Stimulated activated CD8-positive, alpha-beta memory T cell treated with anti-CD3 and anti-CD28 coated beads, Interleukin-4, amount 100 ng/mL, for 1 hour (primary cell): Measurements from ENCODE around the gene ACTR1A.

Source experiments
- DNase-seq, 2 donors: peaks; one replicate each; pipeline ENCODE4 v3.0.0-alpha.2; 2020; ENCODE audit warnings: low read depth in 2 of 2, low spot score in 1 of 2

ACTR1A gene

GRCh38 chr10:102429468-102429867, 73.0 kb downstream of the ACTR1A start:
- DNase-seq: no peak
